Measurements from ENCODE around the gene ZNF547. TPM values are rescaled to one million over a fixed set of nuclear protein-coding genes. Genes with fewer than 3 reads are reported as not detected.
"Not testable (repeated sequence)": the region's sequence is repeated elsewhere in the genome, so short reads cannot be mapped to it uniquely, and the experiment has no call there.

The ZNF547 gene
- total RNA-seq, 3 donors from 2014 or later (not counting 1 experiment from before 2014, with no cell fraction given), result 0.48 to 1.2 (median 0.92) TPM

GRCh38 chr19:57366776-57367175 lies 3.4 kb downstream of the ZNF547 start:
- Mint-ChIP-seq H3K9me3 (peaks cover 2 to 8% of the 10 kb centered on the region in 2 donors), H3K27me3 (ENCODE audit: low read depth in 2 of 2) (no peaks in the 10 kb centered on the region), H3K36me3 (peaks cover 9% of the 10 kb centered on the region), H3K4me1 (peaks cover 18 to 19% of the 10 kb centered on the region in 2 donors), H3K27ac (peak overlapping the region in 1 of 2 donors; percentile 14), H3K4me3 (no peak overlapping the region)
- H3K4me3 ChIP-seq (ENCODE audit: low read length), result no peak overlapping the region
- H3K27ac ChIP-seq (ENCODE audit: low read length), result no peak overlapping the region
- no peaks in the 10 kb centered on the region for H3K27me3 ChIP-seq (ENCODE audit: control insufficient read depth, insufficient read depth, low read length)
- peaks cover 14% of the 10 kb centered on the region for H3K4me1 ChIP-seq (ENCODE audit: control insufficient read depth, insufficient read depth, low read length)
- ATAC-seq (no peak), DNase-seq (no peak)
- peaks cover under 1% of the 10 kb centered on the region for H3K36me3 ChIP-seq (ENCODE audit: control insufficient read depth, insufficient read depth, low read length)
- 83% methylated on average over 2 of the region's 2 CpGs for WGBS (ENCODE audit: insufficient coverage)
- intact Hi-C loops (cut with micrococcal nuclease), result no loop called here
- no peak for TF ChIP-seq CTCF (IDR thresholded peaks at IDR 0.05)
- peaks cover 7% of the 10 kb centered on the region for H3K9me3 ChIP-seq (ENCODE audit: control insufficient read depth, insufficient read depth, low read length)

- no peak for ATAC-seq
These were observed 10.8 kb downstream of the ZNF547 start for GRCh38 chr19:57374179-57374578.

GRCh38 chr19:57374647-57375046 lies 11.3 kb downstream of the ZNF547 start:
- H3K27ac ChIP-seq (ENCODE audit: low read length); ATAC-seq; H3K4me1 Mint-ChIP-seq; H3K4me1 ChIP-seq (ENCODE audit: control insufficient read depth, insufficient read depth, low read length); H3K4me3 Mint-ChIP-seq; H3K27me3 ChIP-seq (ENCODE audit: control insufficient read depth, insufficient read depth, low read length); DNase-seq; H3K27ac Mint-ChIP-seq; H3K4me3 ChIP-seq (ENCODE audit: low read length); intact Hi-C loops (cut with micrococcal nuclease); H3K27me3 Mint-ChIP-seq (ENCODE audit: low read depth in 2 of 2): not testable (repeated sequence)
- H3K9me3 ChIP-seq (ENCODE audit: control insufficient read depth, insufficient read depth, low read length), result peaks cover 33% of the 10 kb centered on the region
- 100% methylated on average over 2 of the region's 2 CpGs for WGBS (ENCODE audit: insufficient coverage)
- peaks cover 23% of the 10 kb centered on the region for H3K36me3 ChIP-seq (ENCODE audit: control insufficient read depth, insufficient read depth, low read length)
- H3K36me3 Mint-ChIP-seq, result peaks cover 55% of the 10 kb centered on the region
- H3K9me3 Mint-ChIP-seq, result peaks cover 7 to 14% of the 10 kb centered on the region in 2 donors

More at GRCh38 chr19:57374179-57374578, 10.8 kb downstream of the ZNF547 start:
- H3K27me3 ChIP-seq (ENCODE audit: control insufficient read depth, insufficient read depth, low read length), result no peaks in the 10 kb centered on the region
- DNase-seq, result no peak
- Mint-ChIP-seq H3K4me1 (no peaks in the 10 kb centered on the region), H3K27ac (no peak overlapping the region), H3K27me3 (ENCODE audit: low read depth in 2 of 2) (no peaks in the 10 kb centered on the region), H3K9me3 (peaks cover 2 to 11% of the 10 kb centered on the region in 2 donors), H3K4me3 (no peak overlapping the region), H3K36me3 (peaks cover 50% of the 10 kb centered on the region)
- H3K27ac ChIP-seq (ENCODE audit: low read length), result no peak overlapping the region
- no peaks in the 10 kb centered on the region for H3K4me1 ChIP-seq (ENCODE audit: control insufficient read depth, insufficient read depth, low read length)
- no peak overlapping the region for H3K4me3 ChIP-seq (ENCODE audit: low read length)
- H3K9me3 ChIP-seq (ENCODE audit: control insufficient read depth, insufficient read depth, low read length), result peaks cover 31% of the 10 kb centered on the region
- TF ChIP-seq CTCF (IDR thresholded peaks at IDR 0.05), result no peak
- peaks cover 23% of the 10 kb centered on the region for H3K36me3 ChIP-seq (ENCODE audit: control insufficient read depth, insufficient read depth, low read length)
- intact Hi-C loops (cut with micrococcal nuclease), result no loop called here
- 95% methylated on average over 6 of the region's 6 CpGs for WGBS (ENCODE audit: insufficient coverage)

- WGBS (ENCODE audit: insufficient coverage), result 95% methylated on average over 5 of the region's 6 CpGs
- no peak for TF ChIP-seq CTCF (IDR thresholded peaks at IDR 0.05)
These were observed 12.8 kb downstream of the ZNF547 start for GRCh38 chr19:57376151-57376550.

More at GRCh38 chr19:57376151-57376550, 12.8 kb downstream of the ZNF547 start:
- DNase-seq, result no peak
- Histone ChIP-seq H3K27me3 (ENCODE audit: control insufficient read depth, insufficient read depth, low read length) (no peaks in the 10 kb centered on the region), H3K4me1 (ENCODE audit: control insufficient read depth, insufficient read depth, low read length) (no peaks in the 10 kb centered on the region), H3K9me3 (ENCODE audit: control insufficient read depth, insufficient read depth, low read length) (peaks cover 37% of the 10 kb centered on the region), H3K4me3 (ENCODE audit: low read length) (no peak overlapping the region), H3K27ac (ENCODE audit: low read length) (no peak overlapping the region), H3K36me3 (ENCODE audit: control insufficient read depth, insufficient read depth, low read length) (peaks cover 23% of the 10 kb centered on the region)
- no peak overlapping the region for H3K27ac Mint-ChIP-seq
- peaks cover 11 to 16% of the 10 kb centered on the region in 2 donors for H3K9me3 Mint-ChIP-seq
- intact Hi-C loops (cut with micrococcal nuclease), result no loop called here
- H3K27me3 Mint-ChIP-seq (ENCODE audit: low read depth in 2 of 2), result no peaks in the 10 kb centered on the region
- no peak for ATAC-seq
- no peak overlapping the region for H3K4me3 Mint-ChIP-seq
- peaks cover 65% of the 10 kb centered on the region for H3K36me3 Mint-ChIP-seq
- no peaks in the 10 kb centered on the region for H3K4me1 Mint-ChIP-seq
